ENCODE data around the gene BICD1. TPM values are rescaled to one million over a fixed set of nuclear protein-coding genes. Genes with fewer than 3 reads are reported as not detected.
A peak's percentile ranks its signal among the peaks of the same experiment; 100 is the strongest.

The BICD1 gene
- polyA plus RNA-seq, 2 of the 4 experiments (the other 2 are of a cell fraction) = 13.0 to 24.3 TPM

- DNase-seq (ENCODE audit: low read depth in 1 of 2, low spot score in 1 of 2) (no peak), ATAC-seq (no peak), FAIRE-seq (no peak)
- WGBS (ENCODE audit: missing lambda C conversion rate) = 93% methylated on average over 5 of the region's 5 CpGs
- H3K27ac ChIP-seq = no peak overlapping the region
- no peaks in the 10 kb centered on the region for H3K4me1 ChIP-seq
- H3K9me3 ChIP-seq = no peaks in the 10 kb centered on the region
- no peak for TF ChIP-seq HOXB13 (CRISPR knock-in tag; IDR thresholded peaks at IDR 0.05; ENCODE audit: low read depth)
- POLR2A ChIA-PET = no interaction called here
- CTCF ChIA-PET = no interaction called here
- no peak overlapping the region for H3K4me3 ChIP-seq
- H3K4me2 ChIP-seq = no peak overlapping the region
Measured at GRCh38 chr12:32226768-32227167, 120.1 kb downstream of the BICD1 start.

GRCh38 chr12:32229971-32230612 lies 123.4 kb downstream of the BICD1 start:
- Histone ChIP-seq H3K27ac (no peak overlapping the region), H3K4me3 (no peak overlapping the region), H3K4me2 (no peak overlapping the region), H3K4me1 (no peaks in the 10 kb centered on the region), H3K9me3 (no peaks in the 10 kb centered on the region)
- DNase-seq (ENCODE audit: low read depth in 1 of 2, low spot score in 1 of 2) (no peak), FAIRE-seq (no peak), ATAC-seq (no peak)
- TF ChIP-seq ATOH8 (CRISPR knock-in tag; IDR thresholded peaks at IDR 0.05; ENCODE audit: low read depth) (no peak), NPAS2 (CRISPR knock-in tag; IDR thresholded peaks at IDR 0.05; ENCODE audit: borderline replicate concordance) (no peak), GATA3 (IDR thresholded peaks at IDR 0.05; ENCODE audit: borderline replicate concordance) (no peak), FOXS1 (CRISPR knock-in tag; IDR thresholded peaks at IDR 0.05) (no peak), ESRRA (IDR thresholded peaks at IDR 0.05; ENCODE audit: borderline replicate concordance, low read length) (no peak), ZC3H11A (IDR thresholded peaks at IDR 0.05) (peak; percentile 90)
- CTCF ChIA-PET = interaction anchor here (0.8 kb wide), 1 partner anchor 10 kb away, joined by 3 read pairs; no protein-coding TSS in a partner anchor
- POLR2A ChIA-PET = no interaction called here
- 93% methylated on average over 4 of the region's 4 CpGs for WGBS (ENCODE audit: missing lambda C conversion rate)

- Histone ChIP-seq H3K4me3 (no peak overlapping the region), H3K27ac (no peak overlapping the region), H3K9me3 (no peaks in the 10 kb centered on the region), H3K4me2 (no peak overlapping the region), H3K4me1 (no peaks in the 10 kb centered on the region)
- DNase-seq (ENCODE audit: low read depth in 1 of 2, low spot score in 1 of 2) (no peak), FAIRE-seq (no peak), ATAC-seq (no peak)
- ChIA-PET CTCF (no interaction called here), POLR2A (no interaction called here)
- 92% methylated on average over 3 of the region's 3 CpGs for WGBS (ENCODE audit: missing lambda C conversion rate)
- TF ChIP-seq MAX (IDR thresholded peaks at IDR 0.05) (no peak), MAZ (IDR thresholded peaks at IDR 0.05; ENCODE audit: borderline replicate concordance, low read depth, low read length) (no peak), ZSCAN20 (CRISPR knock-in tag; IDR thresholded peaks at IDR 0.05) (no peak), JUN (IDR thresholded peaks at IDR 0.05) (no peak), TP53 (CRISPR knock-in tag; IDR thresholded peaks at IDR 0.05) (no peak), EHF (CRISPR knock-in tag; IDR thresholded peaks at IDR 0.05) (no peak), GATA3 (IDR thresholded peaks at IDR 0.05; ENCODE audit: borderline replicate concordance) (no peak), CEBPB (IDR thresholded peaks at IDR 0.05) (no peak), SMC3 (IDR thresholded peaks at IDR 0.05) (no peak), HOXB5 (CRISPR knock-in tag; IDR thresholded peaks at IDR 0.05) (no peak), EP300 (IDR thresholded peaks at IDR 0.05) (no peak), FOXS1 (CRISPR knock-in tag; IDR thresholded peaks at IDR 0.05) (no peak), PBX3 (IDR thresholded peaks at IDR 0.05) (no peak), CTCF (IDR thresholded peaks at IDR 0.05) (no peak)
Measured at GRCh38 chr12:32230613-32230993, 124.0 kb downstream of the BICD1 start.
